Vagina (tissue), 2 donors: ENCODE measurements around the gene ADARB2. TPM values are rescaled to one million over a fixed set of nuclear protein-coding genes. Genes with fewer than 3 reads are reported as not detected.

Experiments
- DNase-seq, 2 donors: peaks; one replicate each; pipeline ENCODE4 v3.0.0-alpha.2; 2017; ENCODE audit errors: extremely low spot score in 2 of 2
- H3K27ac ChIP-seq: fragments of 200-600 bp; sonication (generic); one replicate; pipeline ENCODE4 v1.5.1; 2019
- H3K27me3 ChIP-seq: fragments of 200-600 bp; sonication (generic); one replicate; pipeline ENCODE4 v1.5.1; 2019
- H3K36me3 ChIP-seq, 2 donors: fragments of 200-600 bp; sonication (generic); one replicate each; pipeline ENCODE4 v1.5.1; 2017 to 2019
- H3K4me1 ChIP-seq: fragments of 200-600 bp; sonication (generic); one replicate; pipeline ENCODE4 v1.5.1; 2019
- H3K4me3 ChIP-seq, 2 donors: fragments of 200-600 bp; sonication (generic); 1 replicate in 1 of 2; 2 replicates in 1 of 2; pipeline ENCODE4 v1.5.1; 2016 to 2019
- H3K9me3 ChIP-seq: fragments of 200-600 bp; sonication (generic); one replicate; pipeline ENCODE4 v1.5.1; 2019
- CTCF ChIP-seq, 3 experiments: fragments of 450-650 bp in 2 of 3; fragments of 200-600 bp in 1 of 3; sonication (generic) in 1 of 3; IDR thresholded peaks; one replicate each; pipeline ENCODE4 v1.5.1; 2017 to 2019; ENCODE audit warnings: antibody characterized with exemption in 3 of 3, mild to moderate bottlenecking in 2 of 3, moderate library complexity in 2 of 3
- POLR2A ChIP-seq, 2 donors: fragments of 450-650 bp; IDR thresholded peaks; one replicate each; pipeline ENCODE4 v1.6.1; 2017; ENCODE audit warnings: antibody characterized with exemption in 2 of 2, mild to moderate bottlenecking in 2 of 2, moderate library complexity in 2 of 2
- POLR2AphosphoS5 ChIP-seq, 2 donors: sonication (generic); formaldehyde crosslinking; IDR thresholded peaks; one replicate each; pipeline ENCODE4 v1.9.0; 2017; ENCODE audit warnings: antibody characterized with exemption in 2 of 2, mild to moderate bottlenecking in 2 of 2, low read depth in 1 of 2; ENCODE audit not compliant: insufficient read depth in 1 of 2
- intact Hi-C: fragments of 100-400 bp; cut with DNase I; formaldehyde crosslinking; loops from one replicate; pipeline ENCODE4 v1.15.1; 2023
- total RNA-seq: library from RNA; depleted of rRNA; stranded (reverse); fragments of >200 nt; gene quantifications from one replicate; pipeline ENCODE4 v1.2.3, GENCODE V29; 2016

The ADARB2 gene
- total RNA-seq, 1 donor from 2014 or later = 3.4 TPM

GRCh38 chr10:1600861-1601260 lies 136.5 kb downstream of the ADARB2 start:
- TF ChIP-seq POLR2A (IDR thresholded peaks at IDR 0.05) = no peak
- TF ChIP-seq POLR2AphosphoS5 (IDR thresholded peaks at IDR 0.05; ENCODE audit: insufficient read depth in 1 of 2, low read depth in 1 of 2) = peak in 1 of 2 donors; percentile 24
- Histone ChIP-seq H3K4me1 (peaks cover 9% of the 10 kb centered on the region), H3K27ac (no peak overlapping the region), H3K36me3 (no peaks in the 10 kb centered on the region), H3K27me3 (no peaks in the 10 kb centered on the region), H3K9me3 (no peaks in the 10 kb centered on the region), H3K4me3 (no peak overlapping the region)
- intact Hi-C loops = no loop called here
- DNase-seq = peak; percentile 87 to 96

- no peak overlapping the region for H3K27ac ChIP-seq
- H3K4me3 ChIP-seq = no peak overlapping the region
- no peaks in the 10 kb centered on the region for H3K9me3 ChIP-seq
- intact Hi-C loops = no loop called here
- TF ChIP-seq POLR2AphosphoS5 (IDR thresholded peaks at IDR 0.05; ENCODE audit: insufficient read depth in 1 of 2, low read depth in 1 of 2) = no peak
- TF ChIP-seq CTCF (IDR thresholded peaks at IDR 0.05) = no peak
- no peak for TF ChIP-seq POLR2A (IDR thresholded peaks at IDR 0.05)
- no peaks in the 10 kb centered on the region for H3K27me3 ChIP-seq
- H3K4me1 ChIP-seq = peaks cover 9% of the 10 kb centered on the region
- peak in 1 of 2 donors; percentile 74 for DNase-seq
- no peaks in the 10 kb centered on the region for H3K36me3 ChIP-seq
Observed at GRCh38 chr10:1598393-1599153, 138.8 kb downstream of the ADARB2 start.

GRCh38 chr10:1597370-1598146 lies 139.8 kb downstream of the ADARB2 start:
- no peaks in the 10 kb centered on the region for H3K36me3 ChIP-seq
- H3K27ac ChIP-seq = no peak overlapping the region
- peak in 1 of 2 donors; percentile 46 for DNase-seq
- H3K4me1 ChIP-seq = peaks cover 9% of the 10 kb centered on the region
- no peaks in the 10 kb centered on the region for H3K9me3 ChIP-seq
- H3K27me3 ChIP-seq = no peaks in the 10 kb centered on the region
- TF ChIP-seq CTCF (IDR thresholded peaks at IDR 0.05) (no peak), POLR2AphosphoS5 (IDR thresholded peaks at IDR 0.05; ENCODE audit: insufficient read depth in 1 of 2, low read depth in 1 of 2) (no peak), POLR2A (IDR thresholded peaks at IDR 0.05) (no peak)
- intact Hi-C loops = no loop called here
- no peak overlapping the region for H3K4me3 ChIP-seq

GRCh38 chr10:1596482-1597099 lies 140.7 kb downstream of the ADARB2 start:
- Histone ChIP-seq H3K36me3 (no peaks in the 10 kb centered on the region), H3K27ac (no peak overlapping the region), H3K27me3 (no peaks in the 10 kb centered on the region), H3K9me3 (no peaks in the 10 kb centered on the region), H3K4me3 (no peak overlapping the region), H3K4me1 (peaks cover 6% of the 10 kb centered on the region)
- TF ChIP-seq POLR2A (IDR thresholded peaks at IDR 0.05) (no peak), POLR2AphosphoS5 (IDR thresholded peaks at IDR 0.05; ENCODE audit: insufficient read depth in 1 of 2, low read depth in 1 of 2) (no peak)
- intact Hi-C loops = no loop called here
- DNase-seq = peak in 1 of 2 donors; percentile 79

- intact Hi-C loops = no loop called here
- H3K27ac ChIP-seq = no peak overlapping the region
- H3K4me1 ChIP-seq = no peaks in the 10 kb centered on the region
- no peaks in the 10 kb centered on the region for H3K36me3 ChIP-seq
- no peak overlapping the region for H3K4me3 ChIP-seq
- no peak for TF ChIP-seq CTCF (IDR thresholded peaks at IDR 0.05)
- no peak for TF ChIP-seq POLR2AphosphoS5 (IDR thresholded peaks at IDR 0.05; ENCODE audit: insufficient read depth in 1 of 2, low read depth in 1 of 2)
- TF ChIP-seq POLR2A (IDR thresholded peaks at IDR 0.05) = no peak
- no peaks in the 10 kb centered on the region for H3K27me3 ChIP-seq
- no peak for DNase-seq
- H3K9me3 ChIP-seq = no peaks in the 10 kb centered on the region
Observed at GRCh38 chr10:1595726-1596125, 141.6 kb downstream of the ADARB2 start.
